ENCODE data around the gene RAB11A.

- no peak for TF ChIP-seq CTCF (IDR thresholded peaks at IDR 0.05)
- TF ChIP-seq EZH2 (IDR thresholded peaks at IDR 0.05; ENCODE audit: borderline replicate concordance, insufficient read depth, low read depth, low read length, poor library complexity, severe bottlenecking): no peak
Observed at GRCh38 chr15:65821070-65821469, 48.2 kb upstream of the RAB11A start.
